RWPE1 (cell line): ENCODE data around the gene CDC27.

Experiments
- CTCF ChIA-PET: fragments of 350-600 bp; sonication (Branson Sonifier 250); formaldehyde crosslinking; extraction: SDS; loops from one replicate; lab custom pipeline; 2021; lab: Yijun Ruan, JAX
- POLR2A ChIA-PET: fragments of 400-600 bp; formaldehyde crosslinking; extraction: SDS; loops from one replicate; lab custom pipeline; 2020; ENCODE audit warnings: antibody characterized with exemption; ENCODE audit not compliant: low non-redundant PET; lab: Yijun Ruan, JAX
- DNase-seq: peaks from one replicate; pipeline ENCODE4 v3.0.0; 2012; ENCODE audit warnings: low spot score
- H3K27ac ChIP-seq: fragments of 450-650 bp; 2 replicates; pipeline ENCODE4 v1.5.1; 2017
- CTCF ChIP-seq: fragments of 450-650 bp; conservative IDR thresholded peaks from 2 replicates; pipeline ENCODE4 v1.5.1; 2017; ENCODE audit warnings: low read depth, mild to moderate bottlenecking

Gene CDC27

DNA sequence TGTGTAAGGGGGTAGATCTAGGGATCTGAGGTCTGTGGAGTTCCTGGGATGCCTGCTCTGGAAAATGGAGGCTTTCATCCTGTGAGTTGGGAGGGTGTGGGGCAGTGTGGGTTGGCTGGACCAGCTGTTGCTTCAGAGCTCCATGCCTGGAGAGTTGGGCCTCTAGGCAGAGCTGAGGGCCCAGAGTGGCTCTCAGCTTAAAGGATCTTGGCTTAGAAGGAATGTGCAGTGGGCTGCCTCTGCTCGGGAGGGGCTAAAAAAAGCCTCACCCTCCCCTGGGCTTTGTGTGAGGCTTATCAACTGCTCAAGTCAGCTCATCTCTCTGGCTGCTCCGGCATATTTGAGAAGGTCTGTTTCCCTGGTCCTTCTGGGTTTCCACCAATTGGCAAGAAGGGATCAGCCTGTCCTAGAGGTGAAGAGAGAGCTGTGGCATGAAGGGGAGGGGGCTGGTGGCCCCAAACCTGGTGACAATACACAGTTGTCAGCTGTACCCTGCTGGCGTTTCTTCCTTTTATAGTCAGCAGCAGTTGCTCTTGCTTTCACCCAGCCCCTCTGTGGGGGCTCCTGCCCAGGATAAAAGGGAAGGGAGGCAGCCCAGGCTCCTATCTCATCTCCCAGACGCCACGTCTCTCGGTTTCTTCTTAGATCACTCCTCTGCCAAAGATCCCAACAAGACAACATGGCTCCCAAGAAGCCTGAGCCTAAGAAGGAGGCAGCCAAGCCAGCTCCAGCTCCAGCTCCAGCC lies 19.8 kb upstream of the CDC27 start, which contains the start of gene MYL4:
MYL4 (plus strand) TSS at position 605 of the 745 bp plus-strand sequence; CDS start at position 680, 75 bp downstream.
- POLR2A ChIA-PET = no interaction called here
- H3K27ac ChIP-seq = no peak within 1 kb of the TSS
- DNase-seq = no peak
- TF ChIP-seq CTCF = no peak
- CTCF ChIA-PET = no interaction called here

- no peak overlapping the region for H3K27ac ChIP-seq
- ChIA-PET POLR2A (interaction anchor here (0.6 kb wide), 1 partner anchor 58 kb away, joined by 8 read pairs; no protein-coding TSS in a partner anchor), CTCF (interaction anchor here (0.6 to 0.7 kb wide), 2 partner anchors 26 to 46 kb away, joined by 3 to 4 read pairs; no protein-coding TSS in a partner anchor)
- DNase-seq = no peak
- no peak for TF ChIP-seq CTCF
Measured at GRCh38 chr17:47207143-47208067, 18.3 kb upstream of the CDC27 start.

DNA sequence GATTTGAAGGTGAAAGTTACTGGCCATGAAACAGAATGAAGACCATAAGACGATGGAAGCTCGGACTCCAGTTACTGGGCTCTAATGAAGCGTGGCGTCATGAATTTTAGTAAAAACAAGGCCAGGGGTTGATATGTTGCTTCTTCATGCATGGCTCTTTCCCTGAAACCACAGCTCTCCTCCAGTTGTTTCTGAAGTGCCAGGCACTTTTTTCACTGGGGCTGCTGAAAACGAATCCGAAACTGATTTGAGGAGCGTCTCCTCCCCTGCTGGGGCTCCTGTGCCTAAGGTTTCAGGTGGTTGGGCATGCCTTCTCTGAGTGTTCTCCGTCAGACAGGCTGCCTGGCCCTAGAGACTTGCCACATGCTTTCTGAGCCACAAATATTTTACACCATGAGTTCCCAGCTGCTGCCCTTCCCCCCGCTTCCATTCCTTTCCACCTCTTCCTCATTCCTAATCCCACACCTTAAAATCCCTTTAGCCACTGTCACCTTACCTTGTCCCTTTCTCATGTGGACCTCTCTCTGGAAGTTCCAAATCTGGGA lies 16.4 kb upstream of the CDC27 start:
- no peak overlapping the region for H3K27ac ChIP-seq
- no peak for TF ChIP-seq CTCF
- ChIA-PET POLR2A (no interaction called here), CTCF (interaction anchor here (0.6 kb wide), 1 partner anchor 30 kb away, joined by 3 read pairs; no protein-coding TSS in a partner anchor)
- peak; percentile 22 for DNase-seq

DNA sequence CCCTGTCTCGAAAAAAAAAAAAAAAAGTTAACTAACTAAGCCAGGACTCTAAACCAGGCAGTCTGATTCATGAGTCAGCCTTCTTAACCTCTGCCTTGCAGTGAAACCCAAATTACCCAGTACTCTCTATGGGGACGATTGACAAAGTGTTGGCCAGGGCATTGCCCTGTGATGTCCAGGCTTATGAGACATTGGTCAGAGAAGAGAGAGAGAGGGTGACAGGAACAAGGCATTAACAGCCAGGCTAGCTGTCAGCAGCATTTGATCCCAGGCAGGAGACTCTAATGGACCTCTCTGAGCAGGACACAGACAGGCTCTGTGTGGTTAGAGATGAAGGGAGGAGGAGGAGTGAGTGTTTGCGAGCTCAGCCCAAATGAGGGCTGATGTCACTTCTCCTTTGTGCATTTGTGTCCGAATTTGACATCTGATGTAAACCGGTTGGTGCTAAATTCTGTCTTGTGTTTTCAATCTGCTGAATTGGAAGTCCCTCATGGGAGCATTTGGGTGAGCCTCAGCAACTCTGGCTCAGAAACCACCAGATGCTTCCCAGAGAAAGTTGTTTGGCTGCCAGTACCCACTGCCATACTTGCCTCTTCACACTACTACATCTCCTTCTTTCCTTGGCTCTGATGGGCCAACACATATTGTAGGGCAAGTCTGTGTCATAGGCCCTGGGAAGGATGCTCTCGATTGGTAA lies 15.8 kb upstream of the CDC27 start:
- DNase-seq = no peak
- ChIA-PET POLR2A (no interaction called here), CTCF (no interaction called here)
- TF ChIP-seq CTCF = no peak
- no peak overlapping the region for H3K27ac ChIP-seq

GRCh38 chr17:47203984-47204721 lies 15.1 kb upstream of the CDC27 start:
- no peak for DNase-seq
- CTCF ChIA-PET = no interaction called here
- no peak overlapping the region for H3K27ac ChIP-seq
- no peak for TF ChIP-seq CTCF
- POLR2A ChIA-PET = no interaction called here
